A549 (cell line): Measurements from ENCODE around the gene GNAI2.

Source experiments
- CHD4 ChIP-seq: fragments of 200-600 bp; sonication (generic); IDR thresholded peaks from 2 replicates; pipeline ENCODE4 v1.6.1; 2016; ENCODE audit warnings: antibody characterized with exemption, mild to moderate bottlenecking, borderline replicate concordance
- MAZ ChIP-seq: fragments of 150-350 bp; IDR thresholded peaks from 2 replicates; pipeline ENCODE4 v1.6.1; 2014; ENCODE audit warnings: antibody characterized with exemption, low read depth, low read length, borderline replicate concordance

GRCh38 chr3:50229490-50229889, 6.5 kb upstream of the GNAI2 start:
- no peak for TF ChIP-seq MAZ
- no peak for TF ChIP-seq CHD4
